ENCODE measurements around the gene CTNNA1.

DNA sequence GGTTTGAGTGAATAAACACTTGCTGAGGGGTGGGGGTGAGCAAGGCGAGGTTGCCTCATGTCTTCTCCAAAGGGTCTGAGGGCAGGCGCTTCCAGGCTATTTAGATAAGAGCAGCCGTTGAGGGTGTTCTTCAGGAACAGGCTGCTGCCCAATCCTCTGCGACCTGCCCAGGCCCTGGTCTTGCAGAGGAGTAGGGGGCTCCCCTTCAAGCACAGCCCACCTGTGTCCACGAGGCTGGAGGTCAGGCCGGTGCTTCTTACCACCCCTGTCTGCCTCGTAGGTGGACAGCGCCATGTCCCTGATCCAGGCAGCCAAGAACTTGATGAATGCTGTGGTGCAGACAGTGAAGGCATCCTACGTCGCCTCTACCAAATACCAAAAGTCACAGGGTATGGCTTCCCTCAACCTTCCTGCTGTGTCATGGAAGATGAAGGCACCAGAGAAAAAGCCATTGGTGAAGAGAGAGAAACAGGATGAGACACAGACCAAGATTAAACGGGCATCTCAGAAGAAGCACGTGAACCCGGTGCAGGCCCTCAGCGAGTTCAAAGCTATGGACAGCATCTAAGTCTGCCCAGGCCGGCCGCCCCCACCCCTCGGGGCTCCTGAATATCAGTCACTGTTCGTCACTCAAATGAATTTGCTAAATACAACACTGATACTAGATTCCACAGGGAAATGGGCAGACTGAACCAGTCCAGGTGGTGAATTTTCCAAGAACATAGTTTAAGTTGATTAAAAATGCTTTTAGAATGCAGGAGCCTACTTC, 180.5 kb downstream of the CTNNA1 start:
- TF ChIP-seq ZNF76 (tag by site-specific recombination; IDR thresholded peaks at IDR 0.05; ENCODE audit: borderline replicate concordance, low read depth) (no peak), ZNF426 (tag by site-specific recombination; IDR thresholded peaks at IDR 0.05) (no peak), SETDB1 (IDR thresholded peaks at IDR 0.05; ENCODE audit: insufficient read length, low read length) (no peak), ZNF394 (tag by site-specific recombination; IDR thresholded peaks at IDR 0.05; ENCODE audit: borderline replicate concordance) (no peak), ZNF132 (tag by site-specific recombination; IDR thresholded peaks at IDR 0.05; ENCODE audit: borderline replicate concordance) (no peak), ZNF239 (tag by site-specific recombination; IDR thresholded peaks at IDR 0.05) (no peak), ZBTB20 (tag by site-specific recombination; IDR thresholded peaks at IDR 0.05) (no peak), RBAK (tag by site-specific recombination; IDR thresholded peaks at IDR 0.05) (no peak), SP2 (tag by site-specific recombination; IDR thresholded peaks at IDR 0.05) (no peak)
- TF ChIP-seq, protein P1, sequence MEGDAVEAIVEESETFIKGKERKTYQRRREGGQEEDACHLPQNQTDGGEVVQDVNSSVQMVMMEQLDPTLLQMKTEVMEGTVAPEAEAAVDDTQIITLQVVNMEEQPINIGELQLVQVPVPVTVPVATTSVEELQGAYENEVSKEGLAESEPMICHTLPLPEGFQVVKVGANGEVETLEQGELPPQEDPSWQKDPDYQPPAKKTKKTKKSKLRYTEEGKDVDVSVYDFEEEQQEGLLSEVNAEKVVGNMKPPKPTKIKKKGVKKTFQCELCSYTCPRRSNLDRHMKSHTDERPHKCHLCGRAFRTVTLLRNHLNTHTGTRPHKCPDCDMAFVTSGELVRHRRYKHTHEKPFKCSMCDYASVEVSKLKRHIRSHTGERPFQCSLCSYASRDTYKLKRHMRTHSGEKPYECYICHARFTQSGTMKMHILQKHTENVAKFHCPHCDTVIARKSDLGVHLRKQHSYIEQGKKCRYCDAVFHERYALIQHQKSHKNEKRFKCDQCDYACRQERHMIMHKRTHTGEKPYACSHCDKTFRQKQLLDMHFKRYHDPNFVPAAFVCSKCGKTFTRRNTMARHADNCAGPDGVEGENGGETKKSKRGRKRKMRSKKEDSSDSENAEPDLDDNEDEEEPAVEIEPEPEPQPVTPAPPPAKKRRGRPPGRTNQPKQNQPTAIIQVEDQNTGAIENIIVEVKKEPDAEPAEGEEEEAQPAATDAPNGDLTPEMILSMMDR (tag by site-specific recombination; IDR thresholded peaks at IDR 0.05), result no peak

Measured in HEK293 (cell line).